ENCODE data around the gene CPNE6.

- no peak for TF ChIP-seq EZH2 (IDR thresholded peaks at IDR 0.05; ENCODE audit: borderline replicate concordance, insufficient read depth, low read depth, low read length, poor library complexity, severe bottlenecking)
- TF ChIP-seq, protein P1, sequence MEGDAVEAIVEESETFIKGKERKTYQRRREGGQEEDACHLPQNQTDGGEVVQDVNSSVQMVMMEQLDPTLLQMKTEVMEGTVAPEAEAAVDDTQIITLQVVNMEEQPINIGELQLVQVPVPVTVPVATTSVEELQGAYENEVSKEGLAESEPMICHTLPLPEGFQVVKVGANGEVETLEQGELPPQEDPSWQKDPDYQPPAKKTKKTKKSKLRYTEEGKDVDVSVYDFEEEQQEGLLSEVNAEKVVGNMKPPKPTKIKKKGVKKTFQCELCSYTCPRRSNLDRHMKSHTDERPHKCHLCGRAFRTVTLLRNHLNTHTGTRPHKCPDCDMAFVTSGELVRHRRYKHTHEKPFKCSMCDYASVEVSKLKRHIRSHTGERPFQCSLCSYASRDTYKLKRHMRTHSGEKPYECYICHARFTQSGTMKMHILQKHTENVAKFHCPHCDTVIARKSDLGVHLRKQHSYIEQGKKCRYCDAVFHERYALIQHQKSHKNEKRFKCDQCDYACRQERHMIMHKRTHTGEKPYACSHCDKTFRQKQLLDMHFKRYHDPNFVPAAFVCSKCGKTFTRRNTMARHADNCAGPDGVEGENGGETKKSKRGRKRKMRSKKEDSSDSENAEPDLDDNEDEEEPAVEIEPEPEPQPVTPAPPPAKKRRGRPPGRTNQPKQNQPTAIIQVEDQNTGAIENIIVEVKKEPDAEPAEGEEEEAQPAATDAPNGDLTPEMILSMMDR (IDR thresholded peaks at IDR 0.05), result no peak
Measured at GRCh38 chr14:24051176-24051788, 20.1 kb upstream of the CPNE6 start.

All from B cell (primary cell).